Heart right ventricle (tissue), 16 donors: ENCODE measurements around the gene SLC12A3. TPM values are rescaled to one million over a fixed set of nuclear protein-coding genes. Genes with fewer than 3 reads are reported as not detected.
A peak's percentile ranks its signal among the peaks of the same experiment; 100 is the strongest.

Source experiments
- ATAC-seq, 8 donors: fragments of 200-7000 bp; cut with Tn5 transposase; one replicate each; pipeline ENCODE4 v1.9.1; 2020; ENCODE audit warnings: mild to moderate bottlenecking in 8 of 8, moderate library complexity in 8 of 8, moderate number of reproducible peaks in 1 of 8
- DNase-seq, 2 donors: peaks; one replicate each; pipeline ENCODE4 v3.0.0-alpha.2; 2020
- H3K27ac ChIP-seq, 10 donors: fragments of 200-600 bp; sonication (generic) in 2 of 10; one replicate each; pipeline versions ENCODE4 v1.5.0 to v1.8.0; 2020 to 2022; ENCODE audit warnings: mild to moderate bottlenecking in 3 of 10
- H3K27me3 ChIP-seq, 7 donors: fragments of 200-600 bp; one replicate each; pipeline ENCODE4 v1.8.0; 2021 to 2022; ENCODE audit warnings: mild to moderate bottlenecking in 2 of 7
- H3K36me3 ChIP-seq, 9 donors: fragments of 200-600 bp; sonication (generic) in 1 of 9; one replicate each; pipeline versions ENCODE4 v1.5.0 to v1.8.0; 2020 to 2022; ENCODE audit warnings: mild to moderate bottlenecking in 2 of 9
- H3K4me1 ChIP-seq, 9 donors: fragments of 200-600 bp; sonication (generic) in 1 of 9; one replicate each; pipeline versions ENCODE4 v1.5.0 to v1.8.0; 2020 to 2022; ENCODE audit warnings: mild to moderate bottlenecking in 4 of 9
- H3K4me3 ChIP-seq, 10 donors: fragments of 200-600 bp; sonication (generic) in 2 of 10; one replicate each; pipeline versions ENCODE4 v1.5.0 to v1.8.0; 2020 to 2022; ENCODE audit warnings: mild to moderate bottlenecking in 7 of 10, moderate library complexity in 2 of 10
- H3K9me3 ChIP-seq, 11 donors: fragments of 200-600 bp in 10 of 11; sonication (generic) in 2 of 11; one replicate each; pipeline versions ENCODE4 v1.5.0 to v1.8.0; 2013 to 2022; ENCODE audit warnings: mild to moderate bottlenecking in 2 of 11, control low read depth in 1 of 11, moderate library complexity in 1 of 11
- CTCF ChIP-seq, 9 donors: fragments of 200-600 bp; sonication (generic) in 2 of 9; IDR thresholded peaks; one replicate each; pipeline versions ENCODE4 v1.5.0 to v1.8.0; 2021 to 2022; ENCODE audit warnings: antibody characterized with exemption in 9 of 9, mild to moderate bottlenecking in 5 of 9, moderate library complexity in 1 of 9
- WGBS, 2 donors: extraction: QIAGEN DNeasy Blood & Tissue Kit; methylation state at CpG; one replicate each; pipeline ENCODE4 v1.1.7; 2013; ENCODE audit warnings: inconsistent platforms in 1 of 2; 5-methylcytosine and 5-hydroxymethylcytosine counted together
- intact Hi-C, 10 donors: fragments of 100-400 bp; cut with DNase I; formaldehyde crosslinking; loops; one replicate each; pipeline versions ENCODE4 v1.11.1 to v1.14.2; 2022
- polyA plus RNA-seq, 2 donors: library from polyadenylated mRNA; stranded (reverse); fragments of 200-250 nt; gene quantifications; one replicate each; pipeline ENCODE4 v1.2.3, GENCODE V29; 2013
- total RNA-seq, 10 donors: library from RNA; stranded (reverse); fragmentation: NEBNext Ultra II Directional in 3 of 10; extraction: Animal tissue kit (Norgen Biotek cat#: 25700) in 3 of 10; gene quantifications; one replicate each; pipeline versions ENCODE4 v1.2.1 to v1.2.4, GENCODE V29; 2021 to 2023
- donor health status: Arrhythmogenic right ventricular cardiomyopathy.
- donor health status: ischemic (EF 13 %, LVEDD 7.1; RV severe dilation, severe dysfunction).
- donor health status: healthy with polysubstance abuse.
- donor health status: DM: no; HTN: yes; CAD: no.
- donor health status: DM: no; HTN: no; CAD: no.
- donor health status: ischemic (EF 25% LVEDD 6.9; RV normal size, moderate dysfunction).
- donor health status: ischemic (EF 25% LVEDD 5.7; RV mildly dilated, moderate dysfunction).
- donor health status: healthy.
- donor health status: DM: yes; HTN: yes; CAD: no.
- donor health status: Ischemic cardiomyopathy.
- donor health status: ischemic (EF 35%, LVEDD 5.7; RV mildly dilated, moderate dysfunction).
- donor health status: nonischemic (EF 11% LVEDD 7.7; RV severe dilation, severe dysfunction).
- donor health status: DM: yes; HTN: yes; CAD: no.
- donor health status: PGD.
- donor health status: ischemic (EF 29% LVEDD 5.4; RV normal size, mild dysfunction).
- donor health status: nonischemic (EF 23%, LVEDD 6.1; RV moderate dilation, normal function).

SLC12A3 gene
- total and polyA plus RNA-seq, 12 donors: not detected

- DNase-seq: no peak
- intact Hi-C loops: no loop called here
- H3K27me3 ChIP-seq: no peaks in the 10 kb centered on the region
Measured at GRCh38 chr16:56855946-56856345, 9.1 kb upstream of the SLC12A3 start.

GRCh38 chr16:56856876-56857447 lies 8.0 kb upstream of the SLC12A3 start:
- no peak for TF ChIP-seq CTCF (IDR thresholded peaks at IDR 0.05)
- intact Hi-C loops: no loop called here
- H3K27ac ChIP-seq: no peak overlapping the region
- DNase-seq (no peak), ATAC-seq (no peak)
- no peaks in the 10 kb centered on the region for H3K36me3 ChIP-seq
- H3K27me3 ChIP-seq: no peaks in the 10 kb centered on the region
- H3K4me1 ChIP-seq: peaks cover 0 to 4% (median 0%) of the 10 kb centered on the region in 9 donors
- 65 to 70% methylated on average over 6 of the region's 6 CpGs for WGBS, 2 donors
- no peak overlapping the region for H3K4me3 ChIP-seq
- H3K9me3 ChIP-seq: no peaks in the 10 kb centered on the region

More at GRCh38 chr16:56855946-56856345, 9.1 kb upstream of the SLC12A3 start:
- 69 to 74% methylated on average over 4 of the region's 4 CpGs for WGBS, 2 donors
- peaks cover 0 to 4% (median 0%) of the 10 kb centered on the region in 9 donors for H3K4me1 ChIP-seq
- H3K27ac ChIP-seq: no peak overlapping the region
- H3K36me3 ChIP-seq: no peaks in the 10 kb centered on the region
- ATAC-seq: no peak
- H3K9me3 ChIP-seq: no peaks in the 10 kb centered on the region
- TF ChIP-seq CTCF (IDR thresholded peaks at IDR 0.05): no peak
- H3K4me3 ChIP-seq: no peak overlapping the region

GRCh38 chr16:56858374-56858773 lies 6.6 kb upstream of the SLC12A3 start:
- 88 to 90% methylated on average over 14 of the region's 14 CpGs for WGBS, 2 donors
- TF ChIP-seq CTCF (IDR thresholded peaks at IDR 0.05): no peak
- ATAC-seq (peak in 2 of 8 donors; percentile 21 to 23), DNase-seq (no peak)
- Histone ChIP-seq H3K9me3 (no peaks in the 10 kb centered on the region), H3K27ac (no peak overlapping the region), H3K4me1 (peaks cover 0 to 13% (median 0%) of the 10 kb centered on the region in 9 donors), H3K36me3 (no peaks in the 10 kb centered on the region), H3K4me3 (no peak overlapping the region), H3K27me3 (no peaks in the 10 kb centered on the region)
- intact Hi-C loops: no loop called here

GRCh38 chr16:56859636-56860035 lies 5.4 kb upstream of the SLC12A3 start:
- ATAC-seq (no peak), DNase-seq (no peak)
- Histone ChIP-seq H3K27me3 (no peaks in the 10 kb centered on the region), H3K9me3 (no peaks in the 10 kb centered on the region), H3K4me1 (peaks cover 0 to 13% (median 0%) of the 10 kb centered on the region in 9 donors), H3K27ac (no peak overlapping the region), H3K36me3 (no peaks in the 10 kb centered on the region), H3K4me3 (no peak overlapping the region)
- no peak for TF ChIP-seq CTCF (IDR thresholded peaks at IDR 0.05)
- intact Hi-C loops: loop anchor here in 5 of 10 donors (10.0 kb wide), 4 partner anchors 175 to 305 kb away; no protein-coding TSS in a partner anchor
- 88 to 92% methylated on average over 2 of the region's 2 CpGs for WGBS, 2 donors
